ENCODE measurements around the gene AOC2.

The AOC2 gene

DNA sequence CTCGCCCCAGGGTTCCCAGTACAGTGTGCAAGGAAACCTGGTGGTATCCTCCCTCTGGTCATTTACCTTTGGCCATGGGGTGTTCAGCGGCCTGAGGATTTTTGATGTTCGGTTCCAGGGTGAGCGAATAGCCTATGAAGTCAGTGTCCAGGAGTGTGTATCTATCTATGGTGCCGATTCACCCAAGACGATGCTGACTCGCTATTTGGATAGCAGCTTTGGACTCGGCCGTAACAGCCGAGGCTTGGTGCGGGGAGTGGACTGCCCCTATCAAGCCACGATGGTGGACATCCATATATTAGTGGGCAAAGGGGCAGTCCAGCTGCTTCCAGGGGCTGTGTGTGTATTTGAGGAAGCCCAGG, 1.2 kb downstream of the AOC2 start:
- no peak for TF ChIP-seq CTCF (IDR thresholded peaks at IDR 0.05; ENCODE audit: control insufficient read depth, extremely low read depth, insufficient read depth)
- no peak for DNase-seq (ENCODE audit: low read depth)

GRCh38 chr17:42845918-42846593, 1.7 kb downstream of the AOC2 start:
- no peak for TF ChIP-seq CTCF (IDR thresholded peaks at IDR 0.05; ENCODE audit: control insufficient read depth, extremely low read depth, insufficient read depth)
- no peak overlapping the region for H3K4me3 ChIP-seq (ENCODE audit: low read depth, low read length)
- no peak for DNase-seq (ENCODE audit: low read depth)

More for the DNA sequence above, 1.2 kb downstream of the AOC2 start:
- no peak overlapping the region for H3K4me3 ChIP-seq (ENCODE audit: low read depth, low read length)

- H3K4me3 ChIP-seq (ENCODE audit: low read depth, low read length) = no peak overlapping the region
- DNase-seq (ENCODE audit: low read depth) = no peak
- TF ChIP-seq CTCF (IDR thresholded peaks at IDR 0.05; ENCODE audit: control insufficient read depth, extremely low read depth, insufficient read depth) = no peak
Measured at GRCh38 chr17:42846594-42847280, 2.4 kb downstream of the AOC2 start.

DNA sequence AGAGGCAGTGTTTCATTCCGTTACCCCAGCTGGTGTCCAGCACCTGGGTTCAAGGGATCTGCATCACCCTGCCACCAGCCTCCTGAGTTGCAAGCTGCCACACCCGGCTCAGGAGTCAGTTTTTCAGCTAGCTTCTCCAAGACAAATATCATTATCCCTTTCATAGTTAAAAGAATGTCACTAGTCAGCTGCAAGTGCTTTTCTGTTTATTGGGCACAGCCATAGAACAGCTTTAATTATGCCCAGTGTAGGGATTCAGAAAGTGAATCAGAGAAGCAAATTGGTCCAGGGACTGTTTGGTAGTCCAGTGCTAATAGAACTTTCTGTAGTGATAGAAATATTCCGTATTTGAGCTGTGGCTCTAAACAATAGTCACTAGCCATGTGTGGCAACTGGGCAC, 3.7 kb downstream of the AOC2 start:
- no peak for DNase-seq (ENCODE audit: low read depth)
- H3K4me3 ChIP-seq (ENCODE audit: low read depth, low read length) = no peak overlapping the region
- no peak for TF ChIP-seq CTCF (IDR thresholded peaks at IDR 0.05; ENCODE audit: control insufficient read depth, extremely low read depth, insufficient read depth)

DNA sequence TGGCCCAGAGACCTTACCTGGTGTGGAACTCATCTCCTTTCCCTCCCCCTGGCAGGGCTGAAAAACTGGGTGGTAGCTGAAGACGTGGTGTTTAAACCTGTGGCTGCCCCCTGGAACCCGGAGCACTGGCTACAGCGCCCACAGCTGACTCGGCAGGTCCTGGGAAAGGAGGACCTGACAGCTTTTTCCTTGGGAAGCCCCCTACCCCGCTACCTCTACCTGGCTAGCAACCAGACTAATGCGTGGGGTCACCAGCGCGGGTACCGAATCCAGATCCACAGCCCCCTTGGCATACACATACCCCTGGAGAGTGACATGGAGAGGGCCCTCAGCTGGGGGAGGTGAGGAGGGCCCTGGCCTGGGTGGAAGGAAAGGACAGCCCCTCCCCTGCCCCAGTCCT, 4.7 kb downstream of the AOC2 start:
- DNase-seq (ENCODE audit: low read depth) = no peak
- no peak for TF ChIP-seq CTCF (IDR thresholded peaks at IDR 0.05; ENCODE audit: control insufficient read depth, extremely low read depth, insufficient read depth)

DNA sequence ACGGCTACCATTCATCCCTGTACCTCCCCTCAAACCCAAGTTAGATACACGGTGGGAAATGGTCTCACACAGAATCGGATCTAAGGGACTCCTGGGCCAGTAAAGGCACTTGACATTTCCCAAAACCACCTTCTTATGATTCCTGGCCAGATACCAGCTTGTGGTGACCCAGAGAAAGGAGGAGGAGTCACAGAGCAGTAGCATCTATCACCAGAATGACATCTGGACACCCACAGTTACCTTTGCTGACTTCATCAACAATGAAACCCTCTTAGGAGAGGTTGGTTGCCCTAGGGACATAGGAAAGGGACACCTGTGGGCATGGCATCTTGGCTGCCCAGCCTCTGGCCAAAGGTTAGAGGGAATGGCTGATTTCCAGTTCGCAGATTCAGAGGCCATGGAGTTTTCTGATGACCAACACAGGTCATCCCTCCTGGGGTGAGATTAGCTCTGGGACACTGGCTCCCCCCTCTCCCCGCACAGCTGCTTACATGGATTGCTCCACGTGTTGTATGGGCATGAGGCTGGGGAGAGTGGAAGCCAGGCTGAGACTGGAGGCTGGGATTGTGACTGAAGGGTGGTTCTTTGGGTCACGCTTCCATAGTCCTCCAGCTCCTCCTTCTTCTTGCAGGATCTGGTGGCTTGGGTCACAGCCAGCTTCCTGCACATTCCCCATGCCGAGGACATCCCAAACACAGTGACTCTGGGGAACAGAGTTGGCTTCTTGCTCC, 5.2 kb downstream of the AOC2 start:
- no peak for DNase-seq (ENCODE audit: low read depth)
- H3K4me3 ChIP-seq (ENCODE audit: low read depth, low read length) = no peak overlapping the region
- no peak for TF ChIP-seq CTCF (IDR thresholded peaks at IDR 0.05; ENCODE audit: control insufficient read depth, extremely low read depth, insufficient read depth)

More for the DNA sequence above, 4.7 kb downstream of the AOC2 start:
- H3K4me3 ChIP-seq (ENCODE audit: low read depth, low read length) = no peak overlapping the region
